Measurements from ENCODE around the gene MAP4K4.

DNA sequence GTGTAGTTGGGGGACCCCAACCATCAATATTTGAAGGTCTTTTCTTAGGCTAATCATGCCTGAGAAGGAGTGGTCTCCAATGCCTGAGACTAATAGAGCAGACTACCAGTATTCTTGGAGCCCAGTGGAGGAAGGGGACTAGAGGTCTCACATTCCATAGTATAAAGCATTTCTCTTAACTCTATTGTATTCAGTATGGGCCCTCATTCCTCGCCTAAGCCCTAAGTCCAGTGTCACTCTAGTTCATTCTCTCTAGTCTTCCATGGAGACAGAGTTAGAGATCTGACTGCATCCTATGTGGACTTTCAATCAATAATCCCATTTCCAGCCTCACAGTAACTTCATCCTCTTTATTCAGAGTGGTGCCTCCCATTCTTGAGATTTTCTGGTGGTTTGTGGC, 29.7 kb upstream of the MAP4K4 start:
- TF ChIP-seq, protein P1, sequence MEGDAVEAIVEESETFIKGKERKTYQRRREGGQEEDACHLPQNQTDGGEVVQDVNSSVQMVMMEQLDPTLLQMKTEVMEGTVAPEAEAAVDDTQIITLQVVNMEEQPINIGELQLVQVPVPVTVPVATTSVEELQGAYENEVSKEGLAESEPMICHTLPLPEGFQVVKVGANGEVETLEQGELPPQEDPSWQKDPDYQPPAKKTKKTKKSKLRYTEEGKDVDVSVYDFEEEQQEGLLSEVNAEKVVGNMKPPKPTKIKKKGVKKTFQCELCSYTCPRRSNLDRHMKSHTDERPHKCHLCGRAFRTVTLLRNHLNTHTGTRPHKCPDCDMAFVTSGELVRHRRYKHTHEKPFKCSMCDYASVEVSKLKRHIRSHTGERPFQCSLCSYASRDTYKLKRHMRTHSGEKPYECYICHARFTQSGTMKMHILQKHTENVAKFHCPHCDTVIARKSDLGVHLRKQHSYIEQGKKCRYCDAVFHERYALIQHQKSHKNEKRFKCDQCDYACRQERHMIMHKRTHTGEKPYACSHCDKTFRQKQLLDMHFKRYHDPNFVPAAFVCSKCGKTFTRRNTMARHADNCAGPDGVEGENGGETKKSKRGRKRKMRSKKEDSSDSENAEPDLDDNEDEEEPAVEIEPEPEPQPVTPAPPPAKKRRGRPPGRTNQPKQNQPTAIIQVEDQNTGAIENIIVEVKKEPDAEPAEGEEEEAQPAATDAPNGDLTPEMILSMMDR (IDR thresholded peaks at IDR 0.05 in 4 of 5, conservative IDR thresholded peaks at IDR 0.05 in 1 of 5), result no peak
- no peak for TF ChIP-seq POLR2A (IDR thresholded peaks at IDR 0.05)
